NCI-H510A (cell line): ENCODE data around the gene EIF4A3.
"Not testable (repeated sequence)": the region's sequence is repeated elsewhere in the genome, so short reads cannot be mapped to it uniquely, and the experiment has no call there.

Experiments
- DNase-seq: peaks from one replicate; lab custom pipeline; 2025; lab: John Stamatoyannopoulos, UW

Gene EIF4A3

DNA sequence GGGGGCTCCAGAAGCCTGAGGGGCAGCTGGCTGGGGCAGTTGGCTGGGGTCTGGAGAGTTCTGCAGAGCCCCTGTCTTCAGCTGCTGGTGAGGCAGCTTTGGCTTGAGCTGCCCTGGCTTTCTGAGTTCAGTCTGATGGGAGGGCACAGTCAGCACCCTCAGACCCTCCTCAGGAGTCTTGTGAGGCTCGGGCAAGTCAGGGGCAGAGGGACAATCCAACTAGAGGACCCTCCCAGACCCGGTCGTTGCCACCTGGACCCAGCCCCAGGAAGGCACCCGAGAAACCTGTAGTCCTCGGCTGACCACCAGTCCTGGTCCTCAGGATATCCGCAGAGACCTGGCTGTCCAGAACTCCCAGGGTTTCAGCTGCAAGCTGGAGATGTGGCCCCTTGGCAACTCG lies 24.8 kb upstream of the EIF4A3 start:
- DNase-seq, result no peak

DNA sequence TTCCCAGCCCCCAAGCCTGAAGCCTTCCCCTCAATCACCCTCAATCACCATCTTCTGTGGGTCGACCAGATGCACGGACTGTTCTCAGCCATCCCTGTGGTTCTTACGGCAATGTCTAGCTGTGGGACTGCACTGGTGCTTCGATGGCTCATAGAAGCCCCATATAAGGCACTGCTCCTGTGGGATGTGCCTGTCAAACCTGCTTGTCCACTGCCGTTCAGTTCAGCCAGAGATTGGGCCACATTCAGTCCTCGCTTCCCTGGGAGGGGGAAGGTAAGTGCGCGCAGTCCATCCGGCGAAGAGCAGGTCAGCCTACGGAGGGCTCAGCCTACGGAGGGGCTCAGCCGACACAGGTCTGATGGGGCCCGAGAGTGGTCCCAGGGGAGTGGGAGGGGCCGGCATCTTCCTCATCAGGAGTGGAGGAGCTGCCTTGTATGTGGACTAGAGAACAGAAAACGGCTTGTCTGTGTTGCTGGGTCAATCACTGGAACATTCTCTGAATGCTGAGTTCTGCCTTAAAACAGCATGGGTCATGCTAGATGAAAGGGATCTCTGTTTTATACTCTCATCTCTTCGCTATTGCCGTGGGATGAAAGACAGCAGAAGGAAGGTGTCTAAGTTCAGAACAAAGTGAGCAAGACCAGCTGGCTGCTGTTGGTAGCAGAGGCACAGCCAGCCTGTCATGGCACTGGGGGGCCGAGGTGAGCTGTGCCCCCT lies 23.0 kb upstream of the EIF4A3 start, which contains the start of gene CARD14:
Gene CARD14 (plus strand): TSS at position 247 of the 717 bp plus-strand sequence. CDS start 11,409 bp downstream, outside the sequence.
- DNase-seq, result peak; percentile 51

DNA sequence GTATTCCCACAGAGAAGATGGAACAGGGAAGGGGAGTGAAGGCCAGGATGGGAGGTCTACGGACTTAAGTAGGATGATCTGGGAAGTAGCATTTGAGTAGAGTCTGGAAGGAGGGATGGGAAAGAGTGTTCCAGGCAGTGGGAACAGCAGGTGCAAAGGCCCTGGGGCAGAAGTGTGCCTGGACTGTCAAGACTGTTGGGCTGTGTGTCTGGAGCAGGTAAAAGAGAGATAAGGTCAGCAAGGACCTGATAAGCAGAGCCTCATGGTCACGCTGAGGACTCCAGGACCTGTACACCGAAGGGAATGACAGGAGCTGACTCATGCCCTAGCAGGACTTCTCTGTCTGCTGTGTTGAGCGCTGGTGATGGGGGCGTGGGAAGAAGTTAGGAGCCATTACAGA lies 22.2 kb upstream of the EIF4A3 start:
- no peak for DNase-seq

DNA sequence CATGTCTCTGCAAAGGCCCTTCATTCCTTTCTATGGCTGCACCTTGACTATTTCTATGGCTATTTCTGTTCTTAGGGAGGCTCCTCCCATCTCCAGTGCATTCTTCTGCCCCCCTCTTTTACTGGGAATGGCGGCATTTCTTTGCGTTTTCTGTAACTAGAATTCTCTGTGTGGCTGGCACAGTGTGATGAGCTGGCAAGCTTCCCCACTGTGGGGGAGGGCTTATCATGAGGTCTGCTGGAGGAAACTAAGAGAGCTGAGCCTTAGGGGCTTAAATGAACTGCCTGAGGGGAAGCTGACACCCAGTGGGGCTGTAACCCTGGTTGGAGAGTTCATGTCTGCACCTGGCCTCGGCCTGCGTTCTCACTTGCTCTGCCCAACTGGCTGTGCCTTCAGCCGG lies 21.4 kb upstream of the EIF4A3 start:
- no peak for DNase-seq

DNA sequence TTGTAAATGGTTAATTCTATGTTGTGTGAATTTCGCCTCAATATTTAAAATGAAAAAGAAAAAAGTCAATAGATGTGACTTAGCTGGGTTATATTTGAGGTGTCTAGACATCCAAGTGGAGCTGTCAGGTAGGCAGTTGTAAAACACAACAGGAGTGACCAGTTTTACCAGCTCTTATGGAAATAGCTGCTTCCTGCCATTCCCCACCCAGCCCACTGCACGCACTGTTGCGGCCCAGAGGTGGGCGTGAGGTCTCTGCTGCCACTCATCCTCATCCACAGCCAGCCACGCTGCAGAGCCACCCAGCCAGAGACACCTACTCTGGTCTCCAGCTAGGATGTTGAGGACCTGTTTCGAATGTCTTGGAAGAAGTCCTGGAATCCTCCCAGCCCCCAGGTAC lies 19.5 kb upstream of the EIF4A3 start:
- DNase-seq, result no peak

DNA sequence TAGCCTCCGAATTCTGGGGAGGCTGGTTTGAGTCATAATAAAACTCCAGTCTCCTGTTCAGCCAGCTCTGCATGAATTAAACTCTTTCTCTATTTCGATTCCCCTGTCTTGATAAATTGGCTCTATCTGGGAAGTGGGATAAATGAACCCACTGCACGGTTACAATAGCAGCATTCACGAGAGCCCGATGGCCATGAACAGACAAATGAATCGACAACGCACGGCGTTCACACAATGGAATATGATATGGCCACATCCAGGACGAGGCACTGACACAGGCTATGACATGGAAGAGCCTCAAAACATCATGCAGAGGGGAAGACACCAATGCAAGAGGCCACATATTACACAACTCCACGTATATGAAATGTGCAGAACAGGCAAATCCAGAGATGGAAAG lies 17.3 kb upstream of the EIF4A3 start:
- DNase-seq, result no peak

DNA sequence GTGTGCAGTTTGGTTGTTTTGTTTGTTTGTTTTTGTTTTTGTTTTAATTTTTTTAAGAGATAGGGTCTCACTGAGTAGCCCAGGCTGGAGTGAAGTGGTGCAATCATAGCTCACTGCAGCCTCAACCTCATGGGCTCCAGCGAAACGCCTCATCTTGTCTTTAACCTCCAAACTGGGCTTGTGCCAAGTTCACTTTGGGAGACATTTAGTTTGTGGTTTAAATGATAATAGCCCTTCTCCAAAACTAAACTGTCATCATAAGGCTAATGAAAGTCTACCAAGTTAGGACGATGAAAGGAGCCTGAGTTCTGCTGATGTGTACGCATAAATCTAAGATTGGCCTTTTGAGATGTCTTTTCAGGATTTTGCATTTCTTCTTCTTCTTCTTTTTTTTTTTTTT lies 16.4 kb upstream of the EIF4A3 start:
- DNase-seq, result no peak

DNA sequence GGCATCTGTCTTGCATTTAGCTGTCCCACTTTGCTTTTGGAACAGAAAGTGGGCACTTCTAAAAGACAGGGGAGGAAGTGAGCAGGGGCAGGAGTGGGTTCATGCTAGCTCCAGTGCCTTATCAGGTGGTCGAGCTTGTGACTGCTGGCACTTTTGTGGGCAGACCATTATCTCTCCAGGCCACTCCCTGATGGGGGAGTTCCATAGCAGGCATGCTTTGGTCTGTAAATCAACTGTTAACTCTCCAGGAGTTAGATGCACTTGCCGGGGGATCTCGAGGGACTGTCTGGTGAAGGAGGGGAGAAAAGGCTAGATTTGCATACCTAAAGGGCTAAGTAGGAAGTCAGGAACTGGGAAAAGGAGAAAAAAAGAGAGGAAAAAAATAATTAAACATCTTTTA lies 13.6 kb upstream of the EIF4A3 start:
- no peak for DNase-seq

DNA sequence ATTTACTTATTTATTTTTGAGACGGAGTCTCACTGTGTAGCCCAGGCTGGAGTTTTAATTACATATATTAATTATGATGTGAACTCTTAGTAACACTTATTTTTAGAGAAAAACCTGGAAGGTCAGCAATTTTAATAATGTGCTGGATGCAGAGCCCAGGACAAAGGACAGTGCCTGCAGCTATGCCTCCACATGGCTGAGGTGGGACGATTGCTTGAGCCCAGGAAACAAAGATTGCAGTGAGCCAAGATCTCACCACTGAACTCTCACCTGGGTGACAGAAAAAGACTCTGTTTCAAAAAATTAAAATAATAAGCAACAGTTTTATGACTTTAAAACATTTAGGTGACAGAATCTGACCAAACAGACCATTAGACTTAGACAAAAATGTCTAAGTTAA lies 11.9 kb upstream of the EIF4A3 start:
- no peak for DNase-seq

DNA sequence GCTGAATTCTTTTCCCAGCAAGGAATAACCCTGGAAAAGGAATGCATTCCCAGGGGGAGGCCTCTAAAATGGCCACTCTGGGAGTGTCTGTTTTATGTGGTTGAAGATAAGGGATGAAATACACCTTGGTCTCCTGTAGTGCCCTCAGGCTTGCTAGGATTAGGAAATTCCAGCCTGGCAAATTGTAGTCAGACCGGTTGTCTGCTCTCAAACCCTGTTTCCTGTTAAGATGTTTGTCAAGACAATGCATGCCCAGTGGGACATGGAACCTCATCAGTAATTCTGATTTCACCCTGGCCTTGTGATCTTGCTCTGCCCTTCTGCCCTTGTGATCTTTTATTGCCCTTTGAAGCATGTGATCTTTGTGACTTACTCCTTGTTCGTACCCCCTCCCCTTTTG lies 8.7 kb upstream of the EIF4A3 start:
- not testable (repeated sequence) for DNase-seq

DNA sequence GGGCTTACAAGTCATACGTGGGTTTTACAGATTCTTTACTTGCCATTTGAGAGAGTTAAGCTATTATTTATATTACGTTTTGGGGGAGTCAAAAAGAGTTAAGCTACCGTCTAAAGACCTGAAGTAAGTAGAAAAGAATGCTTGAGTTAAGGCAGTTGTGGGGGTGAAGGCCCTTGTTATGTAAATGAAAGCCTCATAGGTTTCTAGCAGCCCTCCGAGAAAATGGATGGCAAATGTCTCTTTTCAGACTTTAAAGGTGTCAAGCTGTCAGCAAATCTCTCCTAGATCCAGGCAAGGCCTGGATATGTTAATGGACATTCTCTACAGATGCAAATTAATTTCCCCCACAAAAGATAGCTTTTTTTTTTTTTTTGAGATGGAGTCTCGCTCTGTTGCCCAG lies 7.2 kb upstream of the EIF4A3 start:
- DNase-seq, result no peak

DNA sequence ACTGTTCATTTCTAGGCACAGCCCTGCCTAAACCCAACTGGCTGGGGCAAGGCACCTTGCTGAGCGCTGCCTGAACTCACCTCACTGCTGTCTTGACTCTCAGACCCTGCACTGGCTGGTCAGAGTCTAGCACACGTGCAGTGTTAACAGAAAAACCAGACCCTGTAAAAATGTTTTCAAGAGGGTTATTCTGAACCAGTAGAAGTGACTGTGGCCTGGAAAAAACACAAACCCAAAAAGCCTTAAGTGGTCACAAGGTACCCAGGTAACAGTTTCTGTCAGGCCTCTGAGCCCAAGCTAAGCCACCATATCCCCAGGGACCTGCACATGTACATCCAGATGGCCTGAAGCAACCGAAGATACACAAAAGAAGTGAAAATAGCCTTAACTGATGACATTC lies 6.1 kb upstream of the EIF4A3 start:
- DNase-seq, result no peak

DNA sequence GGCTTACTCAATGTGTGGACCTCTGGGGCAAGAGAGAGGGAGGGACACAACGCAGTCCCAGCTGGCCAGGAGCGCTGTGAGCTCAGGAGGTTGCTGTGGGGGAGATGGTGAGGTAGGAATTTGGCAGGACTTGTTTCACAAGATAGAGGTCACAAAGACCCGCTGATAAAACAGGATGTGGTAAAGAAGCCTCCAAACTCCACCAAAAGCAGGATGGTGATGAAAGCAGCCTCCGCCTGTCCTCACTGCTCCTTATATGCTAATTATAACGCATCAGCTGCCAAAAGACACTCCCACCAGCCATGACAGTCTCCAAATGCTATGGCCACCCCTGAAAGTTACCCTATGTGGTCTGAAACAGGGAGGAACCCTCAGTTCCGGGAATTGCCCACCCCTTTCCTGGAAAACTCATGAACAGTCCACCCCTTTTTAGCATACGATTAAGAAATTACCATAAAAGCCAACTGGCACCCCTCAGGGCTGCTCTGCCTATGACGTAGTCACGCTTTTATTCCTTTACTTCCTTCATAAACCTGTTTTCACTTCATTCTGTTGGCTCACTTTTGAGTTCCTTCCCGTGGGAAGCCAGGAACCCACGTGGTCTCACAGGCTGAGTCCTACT lies 5.3 kb upstream of the EIF4A3 start:
- DNase-seq, result no peak

DNA sequence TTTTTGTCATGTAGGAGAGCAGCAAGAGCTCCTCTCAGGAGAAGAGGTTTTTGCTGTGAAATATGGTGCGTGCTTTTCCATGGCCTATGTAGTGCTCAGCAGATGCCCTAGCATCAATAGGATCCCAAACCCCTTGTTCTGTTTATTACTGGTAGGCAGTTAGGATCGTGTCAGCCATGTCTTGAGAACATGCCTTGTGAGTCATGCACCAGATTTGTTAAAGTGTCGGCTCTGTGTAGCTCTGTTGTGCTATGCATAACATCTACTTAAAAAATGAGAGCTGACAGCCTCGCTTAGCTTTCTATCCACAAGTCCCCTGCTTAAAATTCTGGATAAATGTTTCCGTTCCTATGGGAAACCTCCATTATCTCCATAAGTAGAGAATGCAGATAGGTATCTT lies 4.4 kb upstream of the EIF4A3 start:
- no peak for DNase-seq

DNA sequence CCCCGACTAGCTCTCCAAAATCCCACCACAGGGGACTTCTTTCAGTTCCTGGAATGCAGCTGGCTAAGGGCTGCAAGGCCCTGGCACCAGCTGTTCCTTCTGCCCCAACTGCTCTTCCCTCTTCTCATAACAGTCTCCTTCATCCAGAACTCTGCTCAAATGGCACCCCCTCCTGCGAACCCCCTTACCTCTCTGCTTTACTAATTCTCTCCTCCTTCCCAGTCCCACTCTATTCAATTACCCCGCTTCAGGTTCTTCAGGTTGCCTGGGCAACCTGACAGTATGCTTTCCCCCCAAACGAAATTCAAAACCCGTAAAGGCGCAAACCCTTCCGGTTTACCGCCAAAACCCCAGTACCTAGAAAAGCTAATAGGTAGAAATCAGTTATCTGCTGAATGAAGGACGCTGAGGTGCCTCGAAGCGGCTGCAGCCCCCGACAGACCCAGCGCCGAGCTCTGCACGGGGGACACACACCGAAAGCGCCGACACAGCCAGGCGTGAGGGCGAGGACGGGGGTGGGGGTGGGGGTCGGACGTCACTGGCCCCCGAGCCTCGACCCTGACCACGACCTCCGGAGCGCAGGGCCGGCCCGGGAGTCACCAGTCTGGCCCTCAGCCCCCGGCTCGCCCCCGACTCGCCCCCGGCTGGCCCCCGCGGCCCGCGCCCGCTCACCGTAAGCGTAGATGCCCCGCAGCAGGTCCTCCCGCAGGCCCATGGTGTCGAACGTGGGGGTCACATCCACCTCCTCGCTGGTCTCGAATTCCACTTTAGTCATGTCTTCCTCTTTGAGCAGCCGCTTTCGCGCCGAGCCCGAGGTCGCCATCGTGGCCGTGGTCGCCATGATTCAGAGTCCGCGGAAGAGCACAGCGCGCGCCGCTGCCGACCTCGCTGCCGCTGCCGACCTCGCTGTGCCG lies 550 bp downstream of the EIF4A3 start:
- no peak for DNase-seq

DNA sequence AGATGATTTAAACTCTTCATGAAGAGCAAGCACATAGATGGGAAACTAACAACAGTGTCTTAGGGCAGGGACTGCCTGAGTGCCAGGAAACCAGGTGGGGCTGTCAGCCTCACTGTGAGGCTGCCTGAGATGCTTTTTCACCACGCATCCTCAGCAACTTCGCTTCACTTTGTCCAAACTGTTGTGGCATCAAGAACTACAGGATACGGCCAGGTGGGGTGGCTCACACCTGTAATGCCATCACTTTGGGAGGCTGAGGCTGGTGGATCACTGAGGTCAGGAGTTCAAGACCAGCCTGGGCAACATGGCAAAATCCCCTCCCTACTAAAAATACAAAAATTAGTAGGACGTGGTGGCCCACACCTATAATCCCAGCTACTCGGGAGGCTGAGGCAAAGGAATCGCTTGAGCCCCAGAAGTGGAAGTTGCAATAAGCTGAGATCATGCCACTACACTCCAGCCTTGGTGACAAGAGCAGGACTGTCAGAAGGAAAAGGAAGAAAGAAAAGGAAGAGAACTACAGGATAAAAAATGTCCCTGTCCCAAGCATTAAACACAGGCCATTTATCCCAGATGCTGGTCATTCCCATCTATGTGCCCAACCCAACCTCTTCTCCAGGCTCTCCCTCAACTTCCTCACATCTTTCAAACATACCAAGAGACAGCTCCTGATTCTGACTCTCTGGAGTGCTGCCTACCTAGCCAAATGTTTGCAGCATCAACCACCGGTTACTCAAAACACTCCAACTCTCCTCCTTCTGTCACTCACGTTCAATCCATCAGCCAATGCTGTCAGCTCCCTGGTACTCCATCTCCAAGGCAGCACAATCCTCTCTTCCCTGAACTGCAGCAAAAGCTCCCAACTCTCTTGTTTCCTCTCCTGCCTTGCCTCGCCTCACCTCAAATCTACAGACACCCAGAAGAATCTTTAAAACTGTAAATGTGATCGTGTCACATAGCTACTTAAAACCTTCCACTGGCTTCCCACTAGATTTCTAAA lies 1.6 kb downstream of the EIF4A3 start:
- no peak for DNase-seq

DNA sequence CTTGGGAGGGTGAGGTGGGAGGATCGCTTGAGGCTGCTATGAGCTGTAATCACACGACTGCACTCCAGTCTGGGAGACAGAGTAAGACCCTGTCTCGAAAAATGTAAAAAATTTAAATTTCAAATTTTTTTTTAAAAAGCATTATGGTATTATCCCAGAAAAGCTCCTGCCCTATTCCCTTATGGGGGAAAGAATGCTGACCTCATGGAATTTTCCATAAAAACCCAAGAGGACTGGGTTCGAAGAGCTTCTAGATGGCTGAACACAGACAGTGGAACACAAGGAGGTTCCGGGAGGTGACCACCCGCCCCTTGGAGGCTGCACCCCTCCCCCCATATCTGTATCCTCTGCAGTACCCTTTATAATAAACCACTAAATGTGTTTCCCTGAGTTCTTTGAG lies 4.0 kb downstream of the EIF4A3 start:
- DNase-seq, result no peak

DNA sequence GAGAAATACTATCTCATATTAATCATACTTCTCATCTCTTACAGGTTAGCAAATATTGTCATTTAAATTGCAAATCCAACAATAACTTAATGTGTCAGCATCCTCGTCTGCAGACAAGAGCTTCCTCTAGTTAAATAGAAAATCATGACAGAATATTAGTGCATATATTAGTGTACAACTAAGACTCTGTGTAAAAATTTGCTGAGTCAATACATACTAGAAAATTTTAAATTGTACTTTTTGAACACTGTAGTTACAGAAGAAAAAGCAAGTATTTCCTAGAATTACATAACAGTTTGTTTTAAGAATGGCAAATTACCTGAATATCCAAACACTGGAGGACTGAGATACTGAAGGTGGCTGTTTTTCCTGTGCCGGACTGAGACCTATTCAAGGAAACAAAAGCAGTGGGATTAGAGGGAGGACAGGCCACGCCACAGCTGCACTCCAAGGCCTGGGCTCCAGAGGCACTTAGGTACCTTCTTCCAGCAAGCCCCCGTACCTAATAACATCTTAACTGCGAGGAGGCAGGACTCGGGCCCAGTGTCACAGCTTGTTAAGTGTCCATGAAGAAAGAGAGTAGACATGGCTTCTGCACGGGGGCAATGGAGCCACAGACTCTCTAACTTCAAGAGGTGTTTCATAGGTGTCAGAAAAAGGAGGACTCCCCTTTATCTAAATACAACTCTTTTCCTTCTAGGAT lies 5.3 kb downstream of the EIF4A3 start:
- no peak for DNase-seq

DNA sequence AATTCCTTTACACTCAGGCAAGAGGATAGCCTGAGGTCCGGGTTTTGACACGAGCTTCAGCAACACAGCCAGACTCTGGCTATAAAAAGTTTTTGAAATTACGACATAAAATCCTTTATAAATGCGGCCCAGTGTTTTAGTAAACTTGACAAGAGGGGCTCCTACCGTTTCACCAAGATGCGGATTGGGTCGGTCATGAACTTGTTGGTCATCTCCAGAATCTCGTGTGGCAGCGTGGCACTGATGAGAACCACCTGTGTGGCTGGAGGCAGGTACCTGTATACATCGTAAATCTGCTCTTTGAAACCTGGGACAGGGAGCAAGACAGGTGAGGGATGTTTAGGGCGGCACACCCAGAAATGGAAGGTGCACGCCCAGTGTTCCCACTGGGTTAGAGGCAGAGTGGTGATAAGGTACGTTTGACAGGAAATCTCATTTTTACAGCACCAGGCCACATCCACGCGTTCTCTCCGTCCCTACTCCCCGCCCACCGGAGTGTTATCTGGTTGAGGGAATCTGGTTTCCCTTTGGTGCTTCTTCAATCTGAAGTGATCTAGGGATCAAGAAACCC lies 8.0 kb downstream of the EIF4A3 start:
- DNase-seq, result no peak

DNA sequence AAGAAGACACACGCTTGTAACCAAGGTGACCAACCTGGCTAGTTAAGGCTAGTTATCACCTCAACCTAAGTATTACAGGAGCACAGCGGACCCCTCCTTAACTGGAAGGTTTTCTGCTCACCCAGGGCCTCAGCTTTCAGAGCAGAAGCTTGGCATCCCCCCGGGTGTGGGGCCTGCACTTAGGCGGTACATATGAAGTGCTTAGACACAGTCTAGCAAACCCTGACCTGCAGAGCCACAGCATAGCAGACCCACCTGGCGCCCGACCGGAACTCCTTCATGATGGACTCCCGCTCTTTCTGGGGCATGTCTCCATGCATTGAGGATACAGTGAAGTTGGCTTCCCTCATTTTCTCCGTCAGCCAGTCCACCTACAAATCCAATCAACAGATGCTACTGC lies 9.8 kb downstream of the EIF4A3 start:
- no peak for DNase-seq

DNA sequence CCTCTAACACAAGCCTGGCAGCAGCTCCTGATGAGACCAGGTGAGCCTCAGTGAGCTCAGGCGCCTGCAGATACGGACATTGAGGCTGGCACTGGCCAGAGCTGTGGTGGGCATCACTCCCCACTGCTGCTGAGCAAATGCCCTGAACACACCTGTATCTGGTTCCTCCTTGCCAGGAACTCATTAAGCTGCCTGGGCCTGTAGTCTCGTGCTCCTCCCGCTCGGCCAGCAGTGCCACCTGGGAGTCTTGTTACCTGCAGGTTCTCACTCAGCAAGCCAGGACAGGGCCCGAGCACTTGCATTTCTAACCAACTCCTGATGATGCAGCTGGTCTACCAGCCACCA lies 13.3 kb downstream of the EIF4A3 start:
- DNase-seq, result no peak
